Neural crest cell (in vitro differentiated cells): ENCODE data around the gene DIP2C. TPM values are rescaled to one million over a fixed set of nuclear protein-coding genes. Genes with fewer than 3 reads are reported as not detected.
A peak's percentile ranks its signal among the peaks of the same experiment; 100 is the strongest.

Source experiments
- DNase-seq: peaks from one replicate; pipeline ENCODE4 v3.0.0; 2021; ENCODE audit warnings: low read depth, mixed read lengths, low spot score
- H3K27ac Mint-ChIP-seq: one replicate; pipeline ENCODE4 v1.8.0; 2021; ENCODE audit warnings: mild to moderate bottlenecking, mixed read lengths; ENCODE audit not compliant: unreplicated experiment
- H3K27me3 Mint-ChIP-seq: 2 replicates; pipeline ENCODE4 v1.8.0; 2021; ENCODE audit warnings: low read depth, mild to moderate bottlenecking, mixed read lengths
- H3K36me3 Mint-ChIP-seq: 2 replicates; pipeline ENCODE4 v1.8.0; 2021; ENCODE audit warnings: low read depth, mild to moderate bottlenecking, mixed read lengths
- H3K4me1 Mint-ChIP-seq: 2 replicates; pipeline ENCODE4 v1.8.0; 2021; ENCODE audit warnings: mixed read lengths
- H3K4me3 Mint-ChIP-seq: one replicate; pipeline ENCODE4 v1.8.0; 2021; ENCODE audit warnings: mild to moderate bottlenecking, mixed read lengths
- H3K9me3 Mint-ChIP-seq: 2 replicates; pipeline ENCODE4 v1.8.0; 2021; ENCODE audit warnings: mixed read lengths
- CTCF ChIP-seq: fragments of 200-600 bp; sonication (generic); conservative IDR thresholded peaks from 2 replicates; pipeline ENCODE4 v1.5.0; 2021; ENCODE audit warnings: antibody characterized with exemption, mild to moderate bottlenecking
- total RNA-seq: library from RNA; stranded (reverse); gene quantifications from 2 replicates; pipeline ENCODE4 v1.2.1, GENCODE V29; 2021

Gene DIP2C
- total RNA-seq, 1 donor from 2014 or later, result 21.7 TPM

- no peak for TF ChIP-seq CTCF
- H3K4me1 Mint-ChIP-seq, result peaks cover 35% of the 10 kb centered on the region
- DNase-seq, result no peak
- no peaks in the 10 kb centered on the region for H3K9me3 Mint-ChIP-seq
- no peaks in the 10 kb centered on the region for H3K36me3 Mint-ChIP-seq
- no peak overlapping the region for H3K4me3 Mint-ChIP-seq
- H3K27me3 Mint-ChIP-seq, result no peaks in the 10 kb centered on the region
- no peak overlapping the region for H3K27ac Mint-ChIP-seq
These were observed 141.8 kb downstream of the DIP2C start for GRCh38 chr10:547591-548081.

GRCh38 chr10:546971-547590, 142.4 kb downstream of the DIP2C start:
- no peaks in the 10 kb centered on the region for H3K36me3 Mint-ChIP-seq
- no peak for TF ChIP-seq CTCF
- no peaks in the 10 kb centered on the region for H3K27me3 Mint-ChIP-seq
- no peak overlapping the region for H3K27ac Mint-ChIP-seq
- H3K4me3 Mint-ChIP-seq, result no peak overlapping the region
- H3K4me1 Mint-ChIP-seq, result peaks cover 38% of the 10 kb centered on the region
- no peak for DNase-seq
- H3K9me3 Mint-ChIP-seq, result no peaks in the 10 kb centered on the region

DNA sequence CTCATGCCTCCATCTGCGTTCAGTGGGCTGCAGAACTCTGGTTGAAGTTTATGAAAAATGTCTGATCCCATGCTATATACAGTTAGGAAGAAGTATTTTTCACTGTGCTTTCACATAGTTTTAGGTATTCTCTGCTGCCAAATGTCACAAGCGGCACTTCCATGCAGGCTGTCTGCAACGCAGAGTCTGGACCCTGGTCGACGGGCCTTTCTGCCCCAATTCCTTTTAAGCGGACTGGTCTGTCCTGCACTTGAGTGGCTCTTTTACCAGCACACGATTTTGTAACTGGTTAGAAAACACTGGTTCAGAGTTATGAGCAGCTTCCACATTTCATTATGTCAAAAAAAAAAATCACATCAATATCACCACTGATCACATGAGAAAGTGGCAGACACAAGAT, 143.0 kb downstream of the DIP2C start:
- no peak overlapping the region for H3K27ac Mint-ChIP-seq
- H3K9me3 Mint-ChIP-seq, result no peaks in the 10 kb centered on the region
- TF ChIP-seq CTCF, result no peak
- no peaks in the 10 kb centered on the region for H3K27me3 Mint-ChIP-seq
- DNase-seq, result no peak
- no peak overlapping the region for H3K4me3 Mint-ChIP-seq
- no peaks in the 10 kb centered on the region for H3K36me3 Mint-ChIP-seq
- peaks cover 40% of the 10 kb centered on the region for H3K4me1 Mint-ChIP-seq

- H3K27ac Mint-ChIP-seq, result no peak overlapping the region
- TF ChIP-seq CTCF, result no peak
- DNase-seq, result no peak
- no peak overlapping the region for H3K4me3 Mint-ChIP-seq
- no peaks in the 10 kb centered on the region for H3K27me3 Mint-ChIP-seq
- no peaks in the 10 kb centered on the region for H3K9me3 Mint-ChIP-seq
- H3K4me1 Mint-ChIP-seq, result peaks cover 39% of the 10 kb centered on the region
- no peaks in the 10 kb centered on the region for H3K36me3 Mint-ChIP-seq
These were observed 145.3 kb downstream of the DIP2C start for GRCh38 chr10:543862-544822.

GRCh38 chr10:543131-543530, 146.3 kb downstream of the DIP2C start:
- DNase-seq, result no peak
- Mint-ChIP-seq H3K27me3 (no peaks in the 10 kb centered on the region), H3K4me1 (peaks cover 32% of the 10 kb centered on the region), H3K27ac (peak overlapping the region; percentile 46), H3K4me3 (no peak overlapping the region), H3K36me3 (no peaks in the 10 kb centered on the region), H3K9me3 (no peaks in the 10 kb centered on the region)
- TF ChIP-seq CTCF, result no peak
